Measurements from ENCODE around the gene OR4C13. TPM values are rescaled to one million over a fixed set of nuclear protein-coding genes. Genes with fewer than 3 reads are reported as not detected.
"Not testable (repeated sequence)": the region's sequence is repeated elsewhere in the genome, so short reads cannot be mapped to it uniquely, and the experiment has no call there.

The OR4C13 gene
- total RNA-seq: not detected
- not detected for polyA plus RNA-seq
- long read RNA-seq, donor 1: 0 reads
- long read RNA-seq, donor 2: 0 reads
- long read RNA-seq, donor 3: 0 reads
- long read RNA-seq, donor 4: 0 reads

GRCh38 chr11:49952091-49952490, at the start of gene OR4C13:
Gene OR4C13, plus strand, starts transcription at chr11:49952391. Its CDS starts 32 bp downstream, at chr11:49952423.
- ATAC-seq: no peak
- Histone ChIP-seq H3K9me3 (ENCODE audit: control insufficient read depth, low read length) (no peaks in the 10 kb centered on the region), H3K4me3 (ENCODE audit: low read length) (no peak within 1 kb of the TSS), H3K4me1 (ENCODE audit: control insufficient read depth, insufficient read depth, low read length) (no peaks in the 10 kb centered on the region), H3K27me3 (ENCODE audit: control insufficient read depth, insufficient read depth) (no peaks in the 10 kb centered on the region), H3K27ac (ENCODE audit: low read length) (no peak within 1 kb of the TSS)
- 75% methylated on average over 1 of the region's 1 CpG for WGBS
- intact Hi-C loops (cut with DNase I): no loop called here
- DNase-seq: no peak

DNA sequence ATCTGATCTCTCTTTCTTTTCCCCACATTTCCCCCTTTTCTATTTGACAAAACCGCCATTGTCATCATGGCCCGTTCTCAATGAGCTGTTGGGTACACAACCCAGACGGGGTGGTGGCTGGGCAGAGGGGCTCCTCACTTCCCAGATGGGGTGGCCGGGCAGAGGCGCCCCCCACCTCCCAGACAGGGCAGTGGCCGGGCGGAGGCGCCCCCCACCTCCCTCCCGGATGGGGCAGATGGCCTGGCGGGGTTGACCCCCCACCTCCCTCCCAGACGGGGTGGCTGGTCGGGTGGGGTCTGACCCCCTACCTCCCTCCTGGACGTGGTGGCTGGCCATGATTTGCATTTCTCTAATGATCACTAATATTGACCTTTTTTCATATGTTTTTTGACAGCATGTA, 40.7 kb upstream of the OR4C13 start:
- intact Hi-C loops (cut with DNase I); H3K9me3 ChIP-seq (ENCODE audit: control insufficient read depth, low read length); H3K4me1 ChIP-seq (ENCODE audit: control insufficient read depth, insufficient read depth, low read length); H3K27me3 ChIP-seq (ENCODE audit: control insufficient read depth, insufficient read depth); H3K4me3 ChIP-seq (ENCODE audit: low read length); ATAC-seq; H3K27ac ChIP-seq (ENCODE audit: low read length): not testable (repeated sequence)
- peak in 1 of 3 donors; percentile 50 for DNase-seq
- whole genome bisulfite sequencing: 77% methylated on average over 13 of the region's 13 CpGs

DNA sequence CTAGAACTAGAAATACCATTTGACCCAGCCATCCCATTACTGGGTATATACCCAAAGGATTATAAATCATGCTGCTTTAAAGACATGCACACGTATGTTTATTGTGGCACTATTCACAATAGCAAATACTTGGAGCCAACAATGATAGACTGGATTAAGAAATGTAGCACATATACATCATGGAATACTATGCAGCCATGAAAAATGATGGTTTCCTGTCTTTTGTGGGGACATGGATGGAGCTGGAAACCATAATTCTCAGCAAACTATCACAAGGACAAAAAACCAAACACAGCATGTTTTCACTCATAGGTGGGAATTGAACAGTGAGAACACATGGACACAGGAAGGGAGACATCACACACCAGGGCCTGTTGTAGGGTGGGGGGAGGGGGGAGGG, 3.5 kb upstream of the OR4C13 start:
- whole genome bisulfite sequencing: 66% methylated on average over 1 of the region's 1 CpG
- H3K27ac ChIP-seq (ENCODE audit: low read length); H3K9me3 ChIP-seq (ENCODE audit: control insufficient read depth, low read length); ATAC-seq; DNase-seq; H3K4me3 ChIP-seq (ENCODE audit: low read length); intact Hi-C loops (cut with DNase I); H3K4me1 ChIP-seq (ENCODE audit: control insufficient read depth, insufficient read depth, low read length); H3K27me3 ChIP-seq (ENCODE audit: control insufficient read depth, insufficient read depth): not testable (repeated sequence)

GRCh38 chr11:49973439-49973838, 21.2 kb downstream of the OR4C13 start:
- H3K27ac ChIP-seq (ENCODE audit: low read length); H3K27me3 ChIP-seq (ENCODE audit: control insufficient read depth, insufficient read depth); intact Hi-C loops (cut with DNase I); H3K4me3 ChIP-seq (ENCODE audit: low read length); H3K4me1 ChIP-seq (ENCODE audit: control insufficient read depth, insufficient read depth, low read length); ATAC-seq; H3K9me3 ChIP-seq (ENCODE audit: control insufficient read depth, low read length): not testable (repeated sequence)
- DNase-seq: peak in 1 of 3 donors; percentile 14
- 87% methylated on average over 4 of the region's 4 CpGs for WGBS

- DNase-seq; intact Hi-C loops (cut with DNase I); ATAC-seq; H3K27ac ChIP-seq (ENCODE audit: low read length); H3K9me3 ChIP-seq (ENCODE audit: control insufficient read depth, low read length); H3K4me3 ChIP-seq (ENCODE audit: low read length); H3K4me1 ChIP-seq (ENCODE audit: control insufficient read depth, insufficient read depth, low read length); H3K27me3 ChIP-seq (ENCODE audit: control insufficient read depth, insufficient read depth): not testable (repeated sequence)
- 27% methylated on average over 1 of the region's 1 CpG for WGBS
Measured at GRCh38 chr11:49982435-49982834, 30.2 kb downstream of the OR4C13 start, which contains the start of gene OR4C12. Gene OR4C12, minus strand, starts transcription at chr11:49982535. Its CDS starts 34 bp downstream, at chr11:49982501.

GRCh38 chr11:49995565-49995964, 43.4 kb downstream of the OR4C13 start:
- 37% methylated on average over 6 of the region's 6 CpGs for WGBS
- DNase-seq (peak in 1 of 3 donors; percentile 14), ATAC-seq (no peak)
- Histone ChIP-seq H3K9me3 (ENCODE audit: control insufficient read depth, low read length) (no peaks in the 10 kb centered on the region), H3K27me3 (ENCODE audit: control insufficient read depth, insufficient read depth) (no peaks in the 10 kb centered on the region), H3K4me1 (ENCODE audit: control insufficient read depth, insufficient read depth, low read length) (no peaks in the 10 kb centered on the region), H3K4me3 (ENCODE audit: low read length) (no peak overlapping the region), H3K27ac (ENCODE audit: low read length) (no peak overlapping the region)
- intact Hi-C loops (cut with DNase I): no loop called here

Other genes starting within 250 kb of the OR4C13 start
- gene OR4C12, start 30.1 kb downstream of the OR4C13 start, total RNA-seq: not detected
- gene OR4C12, start 30.1 kb downstream of the OR4C13 start, polyA plus RNA-seq: not detected
- not detected for gene OR4C45, start 80.5 kb downstream of the OR4C13 start, total RNA-seq
- gene OR4C45, start 80.5 kb downstream of the OR4C13 start, polyA plus RNA-seq: not detected